ENCODE measurements around the gene ZCCHC24.

DNA sequence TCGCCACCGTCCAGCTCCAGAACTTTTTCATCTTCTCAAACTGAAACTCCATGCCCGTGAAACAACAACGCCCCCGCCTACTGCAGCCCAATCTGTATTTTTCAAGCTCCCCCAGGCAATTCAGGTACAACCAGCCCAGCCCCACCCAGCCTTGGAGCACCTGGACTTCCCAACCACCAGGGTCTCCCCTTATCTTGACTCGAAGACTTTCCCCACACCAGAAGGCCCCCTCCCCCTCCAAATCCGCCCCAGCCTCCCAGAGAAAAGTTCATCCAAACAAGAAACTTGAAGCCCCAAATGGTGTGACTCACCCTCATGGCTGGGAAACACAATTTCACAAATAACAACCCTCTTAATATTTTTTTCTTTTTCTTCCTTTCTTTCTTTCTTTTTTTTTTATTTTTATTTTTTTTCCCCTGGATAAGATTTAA, 10.6 kb downstream of the ZCCHC24 start:
- TF ChIP-seq POLR2A (IDR thresholded peaks at IDR 0.05) (no peak), CTCF (IDR thresholded peaks at IDR 0.05) (no peak)
